ENCODE results near the gene BNIP3. TPM values are rescaled to one million over a fixed set of nuclear protein-coding genes. Genes with fewer than 3 reads are reported as not detected.

Gene BNIP3
- total and polyA plus RNA-seq, 2 of the 8 experiments (the other 6 are each of a cell fraction or from before 2014, with no cell fraction given) = 25.8 to 58.9 TPM

GRCh38 chr10:131946321-131946751 lies 35.4 kb downstream of the BNIP3 start:
- no peak overlapping the region for H3K9ac ChIP-seq (replicated peaks in 1 of 4; ENCODE audit: extremely low read depth in 1 of 4, low read depth in 3 of 4, low read length in 3 of 4)
- H2BK5ac ChIP-seq (ENCODE audit: low read depth, low read length) = no peak overlapping the region
- no peaks in the 10 kb centered on the region for H3K27me3 ChIP-seq (replicated peaks in 1 of 4; ENCODE audit: control insufficient read depth in 3 of 4, extremely low read depth in 1 of 4, insufficient read depth in 3 of 4, low read length in 3 of 4)
- H3K9me3 ChIP-seq (ENCODE audit: insufficient read depth in 2 of 2, low read depth in 1 of 2, low read length in 1 of 2) = no peaks in the 10 kb centered on the region
- H3K23ac ChIP-seq (ENCODE audit: insufficient read length) = no peak overlapping the region
- no peak overlapping the region for H3K4me2 ChIP-seq (ENCODE audit: insufficient read depth in 1 of 2, low read depth in 2 of 2, low read length in 2 of 2)
- no peak overlapping the region for H2AFZ ChIP-seq (ENCODE audit: low read length)
- H3K79me2 ChIP-seq (ENCODE audit: control insufficient read depth in 1 of 2, insufficient read depth in 2 of 2, low read length in 2 of 2) = no peaks in the 10 kb centered on the region
- H3K27ac ChIP-seq (ENCODE audit: low read depth, low read length) = no peak overlapping the region
- no peak overlapping the region for H4K91ac ChIP-seq (replicated peaks; ENCODE audit: insufficient read length, low read length)
- H2BK20ac ChIP-seq (ENCODE audit: low read length) = no peak overlapping the region
- no peak overlapping the region for H3K14ac ChIP-seq (ENCODE audit: insufficient read length)
- H2BK120ac ChIP-seq (replicated peaks; ENCODE audit: low read depth, low read length) = no peak overlapping the region
- no peak for FAIRE-seq
- no peak overlapping the region for H3K4me3 ChIP-seq (ENCODE audit: extremely low read depth in 1 of 4, insufficient read depth in 2 of 4, low read depth in 3 of 4, low read length in 4 of 4)
- H2BK15ac ChIP-seq (ENCODE audit: low read length) = no peak overlapping the region
- H3K4ac ChIP-seq (replicated peaks; ENCODE audit: insufficient read length, low read depth, low read length) = no peak overlapping the region
- H3K23me2 ChIP-seq (ENCODE audit: low read depth, low read length) = no peaks in the 10 kb centered on the region
- H4K5ac ChIP-seq (ENCODE audit: insufficient read length, low read depth, low read length) = no peak overlapping the region
- H3K18ac ChIP-seq (ENCODE audit: extremely low read depth, low read length) = no peak overlapping the region
- no peak overlapping the region for H4K8ac ChIP-seq (ENCODE audit: extremely low read depth, insufficient read depth, low read length)
- no peak overlapping the region for H2BK12ac ChIP-seq (ENCODE audit: low read depth, low read length)
- H3K79me1 ChIP-seq (ENCODE audit: low read depth, low read length) = 0 out of 2 replicates have a peak, but pooled peaks cover 2% of the 10 kb centered on the region
- POLR2A ChIA-PET (ENCODE audit: partially characterized antibody) = interaction anchor here (1.0 to 4.9 kb wide), 2 partner anchors 9 to 15 kb away, joined by 3 to 15 read pairs; no protein-coding TSS in a partner anchor
- 90% methylated on average over 14 of the region's 14 CpGs; no CpG with 5 or more reads in 1 of the 2 experiments for WGBS, 2 experiments (ENCODE audit: extremely low coverage in 1 of 2, insufficient coverage in 1 of 2, insufficient read length in 1 of 2, insufficient replicate concordance in 2 of 2, low coverage in 1 of 2, low lambda C conversion rate in 2 of 2, missing lambda C conversion rate in 1 of 2)
- H3K36me3 ChIP-seq (ENCODE audit: control insufficient read depth in 2 of 4, insufficient read depth in 4 of 4, low read length in 3 of 4) = peaks cover 27 to 48% (median 46%) of the 10 kb centered on the region in 4 experiments
- CTCF ChIA-PET (ENCODE audit: partially characterized antibody) = interaction anchor here (1.1 to 7.8 kb wide), 6 partner anchors 14 to 77 kb away, joined by 3 to 41 read pairs (median 13); no protein-coding TSS in a partner anchor
- H3K4me1 ChIP-seq (replicated peaks in 1 of 4; ENCODE audit: control insufficient read depth in 3 of 4, insufficient read depth in 4 of 4, low read length in 3 of 4) = no peaks in the 10 kb centered on the region; a peak in 2 of 7 replicates
- peaks cover 7 to 12% of the 10 kb centered on the region in 2 experiments for H4K20me1 ChIP-seq (replicated peaks in 1 of 2; ENCODE audit: control insufficient read depth in 1 of 2, insufficient read depth in 2 of 2, low read length in 2 of 2)
- H2AK5ac ChIP-seq (ENCODE audit: low read depth, low read length) = no peak overlapping the region
- TF ChIP-seq GABPA (IDR thresholded peaks at IDR 0.05; ENCODE audit: borderline replicate concordance, insufficient read depth, low read length) = no peak
- TF ChIP-seq CBX5 (IDR thresholded peaks at IDR 0.05; ENCODE audit: low read depth, low read length) = no peak
- no peak for TF ChIP-seq MAFK (IDR thresholded peaks at IDR 0.05; ENCODE audit: low read depth, low read length)
- no peak for TF ChIP-seq CBX8 (IDR thresholded peaks at IDR 0.05; ENCODE audit: borderline replicate concordance, low read depth, low read length)
- no peak for TF ChIP-seq ASH2L (IDR thresholded peaks at IDR 0.05; ENCODE audit: low read length)
- no peak for TF ChIP-seq NANOG (IDR thresholded peaks at IDR 0.05; ENCODE audit: insufficient read depth, low read depth, low read length, poor library complexity, severe bottlenecking)
- no peak for TF ChIP-seq BCL11A (IDR thresholded peaks at IDR 0.05; ENCODE audit: low read depth in 2 of 2, low read length in 2 of 2)
- no peak for TF ChIP-seq SIX5 (IDR thresholded peaks at IDR 0.05; ENCODE audit: low read depth, low read length)
- no peak for TF ChIP-seq JUN (IDR thresholded peaks at IDR 0.05; ENCODE audit: low read depth, low read length)
- no peak for TF ChIP-seq KDM5A (IDR thresholded peaks at IDR 0.05; ENCODE audit: low read length)
- TF ChIP-seq TAF7 (optimal IDR thresholded peaks at IDR 0.05; ENCODE audit: borderline replicate concordance, low read depth, low read length) = no peak
- no peak for TF ChIP-seq SIRT6 (IDR thresholded peaks at IDR 0.05; ENCODE audit: low read length)
- no peak for TF ChIP-seq PHF8 (conservative IDR thresholded peaks at IDR 0.05; ENCODE audit: low read depth, low read length)
- DNase-seq (ENCODE audit: low read depth in 1 of 2, low spot score in 2 of 2) = no peak
- H3K56ac ChIP-seq (replicated peaks; ENCODE audit: insufficient read length, low read depth, low read length) = no peak overlapping the region
